Measurements from ENCODE around the gene CD40.

The CD40 gene

DNA sequence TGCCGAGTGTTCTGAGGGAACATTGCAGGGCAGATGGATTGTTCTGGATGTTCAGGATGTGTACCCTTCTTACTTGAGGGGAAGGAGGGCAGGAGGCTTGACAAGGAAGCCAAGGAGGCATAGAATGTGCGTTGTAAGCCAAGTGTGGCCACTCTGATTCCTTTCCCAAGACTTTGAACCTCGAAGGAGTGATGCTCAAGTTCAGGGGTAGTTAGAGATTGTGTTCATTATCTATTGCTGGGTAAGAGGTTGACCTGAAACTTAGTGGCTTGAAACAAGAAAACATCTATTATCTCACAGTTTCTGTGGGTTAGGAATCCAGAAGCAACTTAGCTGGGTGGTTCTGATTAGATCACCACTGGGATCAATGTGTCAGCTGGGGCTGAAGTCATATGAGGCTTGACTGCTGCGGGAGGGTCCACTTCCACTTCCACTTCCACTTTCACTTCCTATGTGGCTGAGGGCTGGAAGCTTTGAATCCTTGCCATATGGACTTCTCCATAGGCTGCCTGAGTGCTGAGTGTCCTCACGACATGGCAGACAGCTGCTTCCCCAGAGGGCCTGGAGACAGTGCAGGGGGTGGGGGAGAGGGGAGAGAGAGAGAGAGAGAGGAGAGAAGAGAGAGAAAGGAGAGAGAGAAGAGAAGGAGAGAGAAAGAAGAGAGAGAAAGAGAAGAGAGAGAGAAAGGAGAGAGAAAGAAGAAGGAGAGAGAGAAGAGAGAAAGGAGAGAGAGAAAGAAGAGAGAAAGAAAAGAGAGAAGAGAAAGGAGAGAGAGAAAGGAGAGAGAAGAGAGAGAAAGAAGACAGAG, 6.9 kb upstream of the CD40 start:
- DNase-seq (ENCODE audit: insufficient read length, low spot score) (no peak), FAIRE-seq (peak; percentile 88)
- no peak for TF ChIP-seq PAX5 (IDR thresholded peaks at IDR 0.05; ENCODE audit: insufficient read depth, low read length, severe bottlenecking)
- peak; percentile 94 for TF ChIP-seq SPI1 (IDR thresholded peaks at IDR 0.05; ENCODE audit: low read depth, low read length)
- peak; percentile 54; the same call in 1 of the 2 replicates for TF ChIP-seq POU2F2 (IDR thresholded peaks at IDR 0.05; ENCODE audit: low read depth, low read length)
- no peak for TF ChIP-seq POLR2AphosphoS5 (IDR thresholded peaks at IDR 0.05; ENCODE audit: low read depth, low read length)

- DNase-seq (ENCODE audit: insufficient read length, low spot score) (no peak), FAIRE-seq (peak; percentile 64)
- TF ChIP-seq POLR2A (IDR thresholded peaks at IDR 0.05; ENCODE audit: low read depth, low read length) (no peak), POU2F2 (IDR thresholded peaks at IDR 0.05; ENCODE audit: low read depth, low read length) (no peak), TAF1 (IDR thresholded peaks at IDR 0.05; ENCODE audit: low read depth, low read length) (no peak)
Measured at GRCh38 chr20:46111836-46112212, 6.3 kb upstream of the CD40 start.

- TF ChIP-seq POLR2AphosphoS5 (IDR thresholded peaks at IDR 0.05; ENCODE audit: low read depth, low read length) (no peak), PAX5 (IDR thresholded peaks at IDR 0.05; ENCODE audit: insufficient read depth, low read length, severe bottlenecking) (no peak), SPI1 (IDR thresholded peaks at IDR 0.05; ENCODE audit: low read depth, low read length) (no peak), POU2F2 (IDR thresholded peaks at IDR 0.05; ENCODE audit: low read depth, low read length) (no peak), TAF1 (IDR thresholded peaks at IDR 0.05; ENCODE audit: low read depth, low read length) (no peak), POLR2A (IDR thresholded peaks at IDR 0.05; ENCODE audit: low read depth, low read length) (no peak)
- DNase-seq (ENCODE audit: insufficient read length, low spot score) (no peak), FAIRE-seq (no peak)
Measured at GRCh38 chr20:46112430-46113112, 5.5 kb upstream of the CD40 start.

DNA sequence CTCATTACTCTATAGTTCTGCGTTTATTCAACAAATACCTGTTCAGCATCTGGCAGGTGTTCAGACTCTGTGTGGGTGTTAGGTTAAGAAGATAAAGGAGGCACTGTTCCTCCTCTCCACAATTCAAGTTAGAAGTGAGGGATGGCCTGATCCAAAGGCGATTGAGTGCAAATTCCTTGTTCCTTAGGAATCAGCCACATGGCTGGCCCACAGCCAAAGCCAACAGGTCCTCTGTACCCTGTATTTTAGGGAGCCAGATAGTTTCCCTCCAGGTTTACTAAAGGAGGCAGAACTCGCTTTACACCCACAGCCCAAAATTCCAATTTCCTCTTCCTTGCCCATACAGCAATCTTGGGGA, 5.0 kb upstream of the CD40 start:
- no peak for DNase-seq (ENCODE audit: insufficient read length, low spot score)
- no peak for TF ChIP-seq POLR2AphosphoS5 (IDR thresholded peaks at IDR 0.05; ENCODE audit: low read depth, low read length)
- no peak for TF ChIP-seq SPI1 (IDR thresholded peaks at IDR 0.05; ENCODE audit: low read depth, low read length)
- no peak for TF ChIP-seq PAX5 (IDR thresholded peaks at IDR 0.05; ENCODE audit: insufficient read depth, low read length, severe bottlenecking)
- no peak for FAIRE-seq

DNA sequence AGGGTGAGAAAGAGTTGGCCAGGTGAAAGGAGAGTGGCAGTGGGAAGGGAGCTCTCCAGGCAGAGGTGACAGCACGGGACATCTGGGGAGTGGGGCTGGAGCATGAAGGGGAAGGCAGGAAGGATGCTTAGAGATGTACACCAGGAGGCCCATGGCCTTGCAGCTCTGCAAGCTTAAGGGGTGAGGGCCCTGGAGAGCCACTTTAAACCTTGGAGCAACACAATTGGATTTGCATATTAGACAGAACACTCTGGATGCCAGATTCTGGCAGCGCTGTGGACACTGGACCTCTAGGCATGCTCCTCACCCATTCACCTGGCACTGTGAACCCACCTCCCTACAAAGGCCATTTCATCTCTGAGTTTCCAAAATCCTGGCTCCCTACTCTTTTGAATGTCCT, 3.7 kb upstream of the CD40 start:
- FAIRE-seq, result no peak
- no peak for DNase-seq (ENCODE audit: insufficient read length, low spot score)
- TF ChIP-seq TAF1 (IDR thresholded peaks at IDR 0.05; ENCODE audit: low read depth, low read length), result no peak
- TF ChIP-seq POLR2A (IDR thresholded peaks at IDR 0.05; ENCODE audit: low read depth, low read length), result no peak
- no peak for TF ChIP-seq SPI1 (IDR thresholded peaks at IDR 0.05; ENCODE audit: low read depth, low read length)
- TF ChIP-seq PAX5 (IDR thresholded peaks at IDR 0.05; ENCODE audit: insufficient read depth, low read length, severe bottlenecking), result no peak
- TF ChIP-seq POU2F2 (IDR thresholded peaks at IDR 0.05; ENCODE audit: low read depth, low read length), result no peak
- TF ChIP-seq POLR2AphosphoS5 (IDR thresholded peaks at IDR 0.05; ENCODE audit: low read depth, low read length), result no peak

GRCh38 chr20:46118481-46119020, 437 bp downstream of the CD40 start:
- no peak for DNase-seq (ENCODE audit: insufficient read length, low spot score)
- FAIRE-seq, result peak; percentile 64
- no peak for TF ChIP-seq POLR2AphosphoS5 (IDR thresholded peaks at IDR 0.05; ENCODE audit: low read depth, low read length)
- TF ChIP-seq TAF1 (IDR thresholded peaks at IDR 0.05; ENCODE audit: low read depth, low read length), result no peak
- TF ChIP-seq SPI1 (IDR thresholded peaks at IDR 0.05; ENCODE audit: low read depth, low read length), result no peak
- no peak for TF ChIP-seq POLR2A (IDR thresholded peaks at IDR 0.05; ENCODE audit: low read depth, low read length)
- no peak for TF ChIP-seq PAX5 (IDR thresholded peaks at IDR 0.05; ENCODE audit: insufficient read depth, low read length, severe bottlenecking)
- no peak for TF ChIP-seq POU2F2 (IDR thresholded peaks at IDR 0.05; ENCODE audit: low read depth, low read length)

DNA sequence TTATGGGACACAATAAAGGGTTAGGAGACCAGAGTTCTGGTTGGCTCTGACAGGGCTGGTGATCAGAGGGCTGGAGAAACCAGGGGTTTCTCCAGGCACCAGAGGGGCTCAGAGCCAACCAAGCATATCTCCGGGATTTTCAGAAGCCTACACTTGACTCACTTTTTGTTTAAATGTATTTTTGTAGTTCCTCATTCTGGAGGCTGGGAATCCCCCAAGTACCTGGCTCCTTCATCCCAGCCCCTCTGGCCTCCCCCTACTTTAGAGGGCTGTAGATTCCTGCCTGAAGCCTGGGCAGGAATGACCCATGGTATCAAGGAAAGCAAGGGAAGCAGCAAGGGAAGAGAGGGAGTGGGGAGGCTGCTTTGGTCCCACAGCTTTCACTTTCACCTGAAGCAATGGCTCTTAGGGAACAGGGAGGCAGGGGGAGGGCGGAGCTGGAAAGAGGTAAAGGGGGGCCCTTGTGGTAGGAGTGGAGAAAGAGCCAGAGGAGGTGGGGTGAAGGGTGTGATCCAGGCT, 973 bp downstream of the CD40 start:
- no peak for DNase-seq (ENCODE audit: insufficient read length, low spot score)
- TF ChIP-seq PAX5 (IDR thresholded peaks at IDR 0.05; ENCODE audit: insufficient read depth, low read length, severe bottlenecking), result peak; percentile 86
- peak; percentile 78 for TF ChIP-seq SPI1 (IDR thresholded peaks at IDR 0.05; ENCODE audit: low read depth, low read length)
- peak; percentile 56; the same call in 1 of the 2 replicates for TF ChIP-seq POU2F2 (IDR thresholded peaks at IDR 0.05; ENCODE audit: low read depth, low read length)
- peak; percentile 20; the same call in 1 of the 2 replicates for TF ChIP-seq POLR2A (IDR thresholded peaks at IDR 0.05; ENCODE audit: low read depth, low read length)
- peak; percentile 16; the same call in 1 of the 2 replicates for TF ChIP-seq POLR2AphosphoS5 (IDR thresholded peaks at IDR 0.05; ENCODE audit: low read depth, low read length)
- 0 out of 2 replicates have a peak, but pooled peaks have one; percentile 18 for TF ChIP-seq TAF1 (IDR thresholded peaks at IDR 0.05; ENCODE audit: low read depth, low read length)
- FAIRE-seq, result no peak

DNA sequence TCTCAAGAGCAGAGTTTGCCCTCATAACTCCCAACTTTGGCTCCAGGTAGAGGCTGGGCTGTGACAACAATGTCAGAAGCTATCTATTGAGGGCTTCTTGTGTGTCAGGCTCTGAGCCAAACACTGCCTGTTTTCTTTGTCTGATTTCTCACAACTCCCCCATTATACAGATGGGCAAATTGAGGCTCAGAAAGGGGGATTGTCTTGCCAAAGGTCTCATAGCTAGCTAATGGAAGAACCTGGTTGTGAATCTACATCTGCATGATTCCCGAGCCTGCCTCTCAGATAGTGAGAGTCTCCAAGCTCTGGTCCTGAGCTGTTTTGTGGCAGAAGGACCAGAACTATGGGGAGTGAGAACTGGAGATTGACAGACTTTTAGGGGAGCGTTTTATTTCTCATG, 1.4 kb downstream of the CD40 start:
- no peak for FAIRE-seq
- no peak for DNase-seq (ENCODE audit: insufficient read length, low spot score)
- TF ChIP-seq TAF1 (IDR thresholded peaks at IDR 0.05; ENCODE audit: low read depth, low read length) (no peak), POLR2A (IDR thresholded peaks at IDR 0.05; ENCODE audit: low read depth, low read length) (peak; percentile 5; the same call in 1 of the 2 replicates)

DNA sequence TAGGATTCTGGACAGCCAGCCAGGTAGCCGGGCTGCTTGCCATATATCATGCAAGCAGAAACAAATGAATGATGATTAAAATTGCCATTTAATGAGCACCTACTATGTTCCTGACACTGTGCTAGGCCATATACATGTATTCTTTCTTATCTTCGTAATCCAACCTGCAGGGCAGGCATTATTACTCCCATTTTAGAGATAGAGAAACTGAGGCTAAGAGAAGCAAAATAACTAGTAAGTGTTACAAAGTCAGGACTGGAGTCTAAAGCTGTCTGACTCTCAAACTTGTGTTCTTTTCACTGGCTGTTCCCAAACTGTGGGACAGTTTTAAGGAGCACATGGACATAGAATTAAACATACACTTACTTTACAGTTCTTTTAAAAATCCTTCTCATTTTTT, 2.0 kb downstream of the CD40 start:
- DNase-seq (ENCODE audit: insufficient read length, low spot score) (no peak), FAIRE-seq (no peak)
- TF ChIP-seq TAF1 (IDR thresholded peaks at IDR 0.05; ENCODE audit: low read depth, low read length) (no peak), SPI1 (IDR thresholded peaks at IDR 0.05; ENCODE audit: low read depth, low read length) (no peak), POLR2AphosphoS5 (IDR thresholded peaks at IDR 0.05; ENCODE audit: low read depth, low read length) (no peak), POLR2A (IDR thresholded peaks at IDR 0.05; ENCODE audit: low read depth, low read length) (no peak), PAX5 (IDR thresholded peaks at IDR 0.05; ENCODE audit: insufficient read depth, low read length, severe bottlenecking) (no peak), POU2F2 (IDR thresholded peaks at IDR 0.05; ENCODE audit: low read depth, low read length) (no peak)

Data from GM12891 (cell line).